Right cardiac atrium (tissue), 5 donors: ENCODE data around the gene KIF2A. TPM values are rescaled to one million over a fixed set of nuclear protein-coding genes. Genes with fewer than 3 reads are reported as not detected.

ENCODE experiments used
- ATAC-seq, 2 donors: fragments of 200-7000 bp; cut with Tn5 transposase; one replicate each; pipeline versions ENCODE4 v1.8.0 to v1.9.1; 2020; ENCODE audit warnings: moderate library complexity in 2 of 2, mild to moderate bottlenecking in 1 of 2
- DNase-seq, 3 donors: peaks; one replicate each; pipeline ENCODE4 v3.0.0-alpha.2; 2020
- H3K27ac ChIP-seq: one replicate; pipeline ENCODE4 v1.5.1; 2013; ENCODE audit warnings: mild to moderate bottlenecking, low read length, control low read depth, moderate library complexity
- H3K27me3 ChIP-seq: one replicate; pipeline ENCODE4 v1.6.1; 2013; ENCODE audit not compliant: control insufficient read depth, insufficient read depth
- H3K4me1 ChIP-seq: one replicate; pipeline ENCODE4 v1.6.1; 2013; ENCODE audit warnings: low read length; ENCODE audit not compliant: control insufficient read depth, insufficient read depth
- H3K4me3 ChIP-seq: one replicate; pipeline ENCODE4 v1.5.1; 2013; ENCODE audit warnings: low read length, control low read depth
- H3K9me3 ChIP-seq: one replicate; pipeline ENCODE4 v1.6.1; 2013; ENCODE audit warnings: low read length; ENCODE audit not compliant: control insufficient read depth
- WGBS: extraction: QIAGEN DNeasy Blood & Tissue Kit; methylation state at CpG from one replicate; pipeline ENCODE4 v1.1.7; 2013; 5-methylcytosine and 5-hydroxymethylcytosine counted together
- intact Hi-C, 4 donors: fragments of 100-400 bp; cut with DNase I; formaldehyde crosslinking; loops; one replicate each; pipeline versions ENCODE4 v1.11.0 to v1.14.0; 2022 to 2023
- polyA plus RNA-seq: library from polyadenylated mRNA; stranded (reverse); fragments of 200-250 nt; gene quantifications from one replicate; pipeline ENCODE4 v1.2.3, GENCODE V29; 2013
- total RNA-seq, 4 donors: library from RNA; stranded (reverse); fragmentation: NEBNext Ultra II Directional; extraction: Animal tissue kit (Norgen Biotek cat#: 25700); gene quantifications; one replicate each; pipeline ENCODE4 v1.2.1, GENCODE V29; 2021
- donor health status: healthy with polysubstance abuse.
- donor health status: DM: no; HTN: yes; CAD: no.
- donor health status: DM: no; HTN: no; CAD: no.
- donor health status: DM: no; HTN: yes; CAD: no; lungs with severe emphysema.
- donor health status: DM: yes; HTN: yes; CAD: no.

The KIF2A gene
- total and polyA plus RNA-seq, 5 donors, result 2.7 to 15.5 (median 14.4) TPM

GRCh38 chr5:62328772-62329491 is 22.9 kb downstream of the KIF2A start:
- no peak for DNase-seq
- Histone ChIP-seq H3K27me3 (no peaks in the 10 kb centered on the region), H3K9me3 (no peaks in the 10 kb centered on the region), H3K4me3 (no peak overlapping the region), H3K27ac (no peak overlapping the region), H3K4me1 (peaks cover 4% of the 10 kb centered on the region)
- WGBS, result 88% methylated on average over 7 of the region's 7 CpGs
- ATAC-seq, result no peak
- intact Hi-C loops, result no loop called here

GRCh38 chr5:62330302-62330701 is 24.3 kb downstream of the KIF2A start:
- Histone ChIP-seq H3K9me3 (no peaks in the 10 kb centered on the region), H3K4me1 (peaks cover 4% of the 10 kb centered on the region), H3K27ac (no peak overlapping the region), H3K27me3 (no peaks in the 10 kb centered on the region), H3K4me3 (no peak overlapping the region)
- DNase-seq, result no peak
- intact Hi-C loops, result no loop called here
- ATAC-seq, result no peak
- 94% methylated on average over 1 of the region's 1 CpG for WGBS

- ATAC-seq, result no peak
- H3K9me3 ChIP-seq, result no peaks in the 10 kb centered on the region
- peaks cover 4% of the 10 kb centered on the region for H3K4me1 ChIP-seq
- no peak overlapping the region for H3K27ac ChIP-seq
- intact Hi-C loops, result no loop called here
- H3K27me3 ChIP-seq, result no peaks in the 10 kb centered on the region
- no peak for DNase-seq
- no peak overlapping the region for H3K4me3 ChIP-seq
Observed at GRCh38 chr5:62331921-62332320, 25.9 kb downstream of the KIF2A start.

GRCh38 chr5:62333250-62333794 is 27.3 kb downstream of the KIF2A start:
- H3K27ac ChIP-seq, result no peak overlapping the region
- 43% methylated on average over 8 of the region's 8 CpGs for WGBS
- no peaks in the 10 kb centered on the region for H3K27me3 ChIP-seq
- DNase-seq, result no peak
- H3K4me3 ChIP-seq, result no peak overlapping the region
- intact Hi-C loops, result no loop called here
- peak; percentile 31 to 60 for ATAC-seq
- no peaks in the 10 kb centered on the region for H3K9me3 ChIP-seq
- peaks cover 4% of the 10 kb centered on the region for H3K4me1 ChIP-seq

- no peak for DNase-seq
- intact Hi-C loops, result no loop called here
- Histone ChIP-seq H3K27me3 (no peaks in the 10 kb centered on the region), H3K9me3 (no peaks in the 10 kb centered on the region), H3K4me3 (no peak overlapping the region), H3K27ac (no peak overlapping the region), H3K4me1 (peaks cover 4% of the 10 kb centered on the region)
- no peak for ATAC-seq
- WGBS, result 98% methylated on average over 2 of the region's 2 CpGs
Observed at GRCh38 chr5:62334082-62334481, 28.1 kb downstream of the KIF2A start.

- WGBS, result 25% methylated on average over 1 of the region's 1 CpG
- Histone ChIP-seq H3K27me3 (no peaks in the 10 kb centered on the region), H3K9me3 (no peaks in the 10 kb centered on the region), H3K27ac (no peak overlapping the region), H3K4me3 (no peak overlapping the region), H3K4me1 (no peaks in the 10 kb centered on the region)
- ATAC-seq, result no peak
- no peak for DNase-seq
- intact Hi-C loops, result no loop called here
Observed at GRCh38 chr5:62340392-62340791, 34.4 kb downstream of the KIF2A start.

- DNase-seq, result no peak
- Histone ChIP-seq H3K9me3 (no peaks in the 10 kb centered on the region), H3K4me3 (no peak overlapping the region), H3K27ac (no peak overlapping the region), H3K4me1 (no peaks in the 10 kb centered on the region), H3K27me3 (no peaks in the 10 kb centered on the region)
- intact Hi-C loops, result no loop called here
- ATAC-seq, result no peak
- WGBS, result over 99% methylated on average over 2 of the region's 2 CpGs
Observed at GRCh38 chr5:62340979-62341378, 35.0 kb downstream of the KIF2A start.

GRCh38 chr5:62341783-62342475 is 35.9 kb downstream of the KIF2A start:
- 87% methylated on average over 4 of the region's 4 CpGs for WGBS
- ATAC-seq, result no peak

GRCh38 chr5:62342476-62342837 is 36.5 kb downstream of the KIF2A start:
- no peaks in the 10 kb centered on the region for H3K4me1 ChIP-seq
- no peak for ATAC-seq

More at GRCh38 chr5:62341783-62342475, 35.9 kb downstream of the KIF2A start:
- Histone ChIP-seq H3K4me3 (no peak overlapping the region), H3K27me3 (no peaks in the 10 kb centered on the region), H3K9me3 (no peaks in the 10 kb centered on the region), H3K27ac (no peak overlapping the region), H3K4me1 (no peaks in the 10 kb centered on the region)
- DNase-seq, result no peak
- intact Hi-C loops, result no loop called here

GRCh38 chr5:62343428-62343827 is 37.4 kb downstream of the KIF2A start:
- H3K27me3 ChIP-seq, result no peaks in the 10 kb centered on the region
- ATAC-seq (no peak), DNase-seq (no peak)
- no peak overlapping the region for H3K4me3 ChIP-seq
- no peak overlapping the region for H3K27ac ChIP-seq
- intact Hi-C loops, result no loop called here
- no peaks in the 10 kb centered on the region for H3K9me3 ChIP-seq
- H3K4me1 ChIP-seq, result no peaks in the 10 kb centered on the region
- 99% methylated on average over 1 of the region's 1 CpG for WGBS

More at GRCh38 chr5:62342476-62342837, 36.5 kb downstream of the KIF2A start:
- intact Hi-C loops, result no loop called here
- Histone ChIP-seq H3K9me3 (no peaks in the 10 kb centered on the region), H3K27me3 (no peaks in the 10 kb centered on the region), H3K27ac (no peak overlapping the region), H3K4me3 (no peak overlapping the region)
- DNase-seq, result no peak
- 96% methylated on average over 2 of the region's 2 CpGs for WGBS

GRCh38 chr5:62346748-62347147 is 40.7 kb downstream of the KIF2A start:
- ATAC-seq (no peak), DNase-seq (no peak)
- 95% methylated on average over 2 of the region's 2 CpGs for WGBS
- Histone ChIP-seq H3K9me3 (no peaks in the 10 kb centered on the region), H3K27me3 (no peaks in the 10 kb centered on the region), H3K27ac (no peak overlapping the region), H3K4me1 (no peaks in the 10 kb centered on the region), H3K4me3 (no peak overlapping the region)
- intact Hi-C loops, result no loop called here
